A673 (cell line): Measurements from ENCODE around the gene ANKS1B.

Source experiments
- EZH2 ChIP-seq: fragments of 200-600 bp; sonication (generic); IDR thresholded peaks from 2 replicates; pipeline ENCODE4 v1.6.1; 2017; ENCODE audit warnings: borderline replicate concordance, low read depth, mild to moderate bottlenecking, mixed read lengths, antibody characterized with exemption, low read length; ENCODE audit not compliant: poor library complexity, severe bottlenecking
- TF ChIP-seq, protein P1 (sequence below): fragments of 300-800, 200-600 bp; sonication (generic); conservative IDR thresholded peaks from 2 replicates; pipeline ENCODE4 v1.5.1; 2017; ENCODE audit warnings: low read depth, mild to moderate bottlenecking, antibody characterized with exemption, low read length, moderate library complexity, mixed read lengths

DNA sequence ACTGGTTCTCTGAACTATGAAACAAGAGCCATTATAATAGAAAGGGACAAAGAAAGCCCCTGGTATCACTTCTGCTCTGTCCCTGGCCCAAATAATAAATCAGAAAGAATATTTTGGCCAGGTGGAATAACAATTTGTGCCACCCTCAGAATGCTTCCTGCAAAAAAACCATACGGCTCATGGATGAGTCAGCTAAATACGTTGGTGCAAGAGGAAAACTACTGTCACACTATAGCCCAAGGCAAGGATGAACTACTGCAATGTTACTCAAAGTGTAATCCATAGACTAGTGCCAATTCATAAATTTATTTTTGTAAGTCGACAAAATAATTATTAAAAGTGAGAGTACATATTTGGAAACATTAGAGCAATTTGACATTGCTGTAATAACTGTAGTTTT is 68.2 kb downstream of the ANKS1B start:
- TF ChIP-seq, protein P1, sequence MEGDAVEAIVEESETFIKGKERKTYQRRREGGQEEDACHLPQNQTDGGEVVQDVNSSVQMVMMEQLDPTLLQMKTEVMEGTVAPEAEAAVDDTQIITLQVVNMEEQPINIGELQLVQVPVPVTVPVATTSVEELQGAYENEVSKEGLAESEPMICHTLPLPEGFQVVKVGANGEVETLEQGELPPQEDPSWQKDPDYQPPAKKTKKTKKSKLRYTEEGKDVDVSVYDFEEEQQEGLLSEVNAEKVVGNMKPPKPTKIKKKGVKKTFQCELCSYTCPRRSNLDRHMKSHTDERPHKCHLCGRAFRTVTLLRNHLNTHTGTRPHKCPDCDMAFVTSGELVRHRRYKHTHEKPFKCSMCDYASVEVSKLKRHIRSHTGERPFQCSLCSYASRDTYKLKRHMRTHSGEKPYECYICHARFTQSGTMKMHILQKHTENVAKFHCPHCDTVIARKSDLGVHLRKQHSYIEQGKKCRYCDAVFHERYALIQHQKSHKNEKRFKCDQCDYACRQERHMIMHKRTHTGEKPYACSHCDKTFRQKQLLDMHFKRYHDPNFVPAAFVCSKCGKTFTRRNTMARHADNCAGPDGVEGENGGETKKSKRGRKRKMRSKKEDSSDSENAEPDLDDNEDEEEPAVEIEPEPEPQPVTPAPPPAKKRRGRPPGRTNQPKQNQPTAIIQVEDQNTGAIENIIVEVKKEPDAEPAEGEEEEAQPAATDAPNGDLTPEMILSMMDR = no peak
- no peak for TF ChIP-seq EZH2
